Ovary (tissue), 3 donors: ENCODE data around the gene ENTPD1.

Experiments
- EP300 ChIP-seq: sonication (generic); formaldehyde crosslinking; IDR thresholded peaks from one replicate; pipeline ENCODE4 v1.6.1; 2017; ENCODE audit warnings: antibody characterized with exemption
- POLR2A ChIP-seq: fragments of 450-650 bp; IDR thresholded peaks from one replicate; pipeline ENCODE4 v1.6.1; 2017; ENCODE audit warnings: antibody characterized with exemption, mild to moderate bottlenecking, moderate library complexity
- TF ChIP-seq, protein P1 (sequence below), 3 donors: fragments of 450-650 bp in 2 of 3; fragments of 200-600 bp in 1 of 3; IDR thresholded peaks; one replicate each; pipeline versions ENCODE4 v1.5.1 to v1.8.0; 2016 to 2022; ENCODE audit warnings: antibody characterized with exemption in 3 of 3, mild to moderate bottlenecking in 1 of 3
- donor health status: DM: no; HTN: no; CAD: no.

DNA sequence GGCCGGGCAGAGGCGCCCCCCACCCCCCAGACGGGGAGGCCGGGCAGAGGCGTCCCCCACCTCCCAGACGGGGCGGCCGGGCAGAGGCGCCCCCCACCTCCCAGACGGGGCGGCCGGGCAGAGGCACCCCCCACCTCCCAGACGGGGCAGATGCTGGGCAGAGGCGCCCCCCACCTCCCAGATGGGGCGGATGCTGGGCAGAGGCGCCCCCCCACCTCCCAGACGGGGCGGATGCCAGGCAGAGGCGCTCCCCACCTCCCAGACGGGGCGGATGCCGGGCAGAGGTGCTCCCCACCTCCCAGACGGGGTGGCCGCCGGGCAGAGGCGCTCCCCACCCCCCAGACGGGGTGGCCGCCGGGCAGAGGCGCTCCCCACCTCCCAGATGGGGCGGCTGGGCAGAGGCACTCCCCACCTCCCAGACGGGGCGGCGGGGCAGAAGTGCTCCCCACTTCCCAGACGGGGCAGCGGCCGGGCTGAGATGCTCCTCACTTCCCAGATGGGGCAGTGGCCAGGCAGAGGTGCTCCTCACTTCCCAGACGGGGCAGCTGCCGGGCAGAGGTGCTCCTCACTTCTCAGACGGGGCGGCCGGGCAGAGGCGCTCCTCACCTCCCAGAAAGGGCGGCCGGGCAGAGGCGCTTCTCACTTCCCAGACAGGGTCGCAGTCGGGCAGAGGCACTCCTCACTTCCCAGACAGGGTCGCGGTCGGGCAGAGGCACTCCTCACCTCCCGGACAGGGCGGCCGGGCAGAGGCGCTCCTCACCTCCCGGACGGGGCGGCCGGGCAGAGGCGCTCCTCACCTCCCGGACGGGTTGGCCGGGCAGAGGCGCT lies 53.6 kb downstream of the ENTPD1 start:
- TF ChIP-seq, protein P1, sequence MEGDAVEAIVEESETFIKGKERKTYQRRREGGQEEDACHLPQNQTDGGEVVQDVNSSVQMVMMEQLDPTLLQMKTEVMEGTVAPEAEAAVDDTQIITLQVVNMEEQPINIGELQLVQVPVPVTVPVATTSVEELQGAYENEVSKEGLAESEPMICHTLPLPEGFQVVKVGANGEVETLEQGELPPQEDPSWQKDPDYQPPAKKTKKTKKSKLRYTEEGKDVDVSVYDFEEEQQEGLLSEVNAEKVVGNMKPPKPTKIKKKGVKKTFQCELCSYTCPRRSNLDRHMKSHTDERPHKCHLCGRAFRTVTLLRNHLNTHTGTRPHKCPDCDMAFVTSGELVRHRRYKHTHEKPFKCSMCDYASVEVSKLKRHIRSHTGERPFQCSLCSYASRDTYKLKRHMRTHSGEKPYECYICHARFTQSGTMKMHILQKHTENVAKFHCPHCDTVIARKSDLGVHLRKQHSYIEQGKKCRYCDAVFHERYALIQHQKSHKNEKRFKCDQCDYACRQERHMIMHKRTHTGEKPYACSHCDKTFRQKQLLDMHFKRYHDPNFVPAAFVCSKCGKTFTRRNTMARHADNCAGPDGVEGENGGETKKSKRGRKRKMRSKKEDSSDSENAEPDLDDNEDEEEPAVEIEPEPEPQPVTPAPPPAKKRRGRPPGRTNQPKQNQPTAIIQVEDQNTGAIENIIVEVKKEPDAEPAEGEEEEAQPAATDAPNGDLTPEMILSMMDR (IDR thresholded peaks at IDR 0.05) = no peak
- TF ChIP-seq POLR2A (no peak), EP300 (no peak)
